HCT116 (cell line): ENCODE results near the gene TCF19. TPM values are rescaled to one million over a fixed set of nuclear protein-coding genes. Genes with fewer than 3 reads are reported as not detected.

Experiments used
- ATAC-seq: fragments of 200-7000 bp; cut with Tn5 transposase; 2 replicates; pipeline ENCODE4 v1.9.1; 2020; ENCODE audit warnings: mild to moderate bottlenecking, moderate library complexity
- BruUV-seq: library from RNA; stranded (reverse); fragments of 400-500 nt; replicated peaks from 2 replicates; lab custom pipeline; 2021; lab: Mats Ljungman, UMichigan
- CTCF ChIA-PET: fragments of 300-600 bp; sonication (Branson Sonifier 250); formaldehyde crosslinking; loops from one replicate; lab custom pipeline; 2021; ENCODE audit warnings: antibody characterized with exemption; lab: Charles Lee
- POLR2A ChIA-PET: fragments of 300-600, 350-600 bp; sonication (Branson Sonifier 250); formaldehyde crosslinking; loops from one replicate; lab custom pipeline; 2021; ENCODE audit warnings: antibody characterized with exemption; lab: Charles Lee
- RAD21 ChIA-PET, 2 experiments: fragments of 300-600 bp; sonication (Branson Sonifier 250); formaldehyde crosslinking; loops; one replicate each; lab custom pipeline; 2023; ENCODE audit warnings: low total read pairs in 2 of 2; ENCODE audit not compliant: uncharacterized antibody in 2 of 2, unreplicated experiment in 2 of 2, low non-redundant PET in 1 of 2; lab: Charles Lee
- DNase-seq: peaks from one replicate; pipeline ENCODE4 v3.0.0-alpha.2; 2010; ENCODE audit warnings: low read depth, low spot score
- H2AFZ ChIP-seq: fragments of 200-600 bp; shearing (Covaris generic), sonication (generic); 2 replicates; pipeline ENCODE4 v1.6.1; 2017; ENCODE audit warnings: low read depth, mixed run types, mixed read lengths, antibody characterized with exemption, low read length; ENCODE audit not compliant: poor library complexity, severe bottlenecking
- H3K27ac ChIP-seq: 2 replicates; pipeline ENCODE4 v1.5.1; 2012; ENCODE audit warnings: low read depth, low read length
- H3K27me3 ChIP-seq: fragments of 200-600 bp; sonication (generic); 2 replicates; pipeline ENCODE4 v1.6.1; 2016; ENCODE audit warnings: mixed run types, low read length, mixed read lengths; ENCODE audit not compliant: insufficient read depth
- H3K36me3 ChIP-seq, 2 experiments: fragments of 200-500 bp in 1 of 2; fragments of 200-600 bp in 1 of 2; sonication (Bioruptor generic) in 1 of 2; sonication (generic) in 1 of 2; 2 replicates each; pipeline versions ENCODE4 v1.5.1 to v1.6.1; 2014 to 2016; ENCODE audit warnings: low read length in 2 of 2, inconsistent platforms in 1 of 2, mixed read lengths in 1 of 2, mixed run types in 1 of 2; ENCODE audit not compliant: insufficient read depth in 2 of 2, control insufficient read depth in 1 of 2
- H3K4me1 ChIP-seq, 2 experiments: fragments of 200-600 bp in 1 of 2; sonication (generic) in 1 of 2; 2 replicates each; pipeline versions ENCODE4 v1.5.1 to v1.6.1; 2012 to 2017; ENCODE audit warnings: low read length in 2 of 2, inconsistent platforms in 1 of 2, mild to moderate bottlenecking in 1 of 2, mixed read lengths in 1 of 2, mixed run types in 1 of 2, moderate library complexity in 1 of 2; ENCODE audit not compliant: insufficient read depth in 2 of 2, control insufficient read depth in 1 of 2
- H3K4me2 ChIP-seq: fragments of 200-600 bp; sonication (generic); 2 replicates; pipeline ENCODE4 v1.6.1; 2017; ENCODE audit warnings: mixed run types, low read length, mixed read lengths
- H3K4me3 ChIP-seq, 2 experiments: fragments of 200-600 bp in 1 of 2; sonication (generic) in 1 of 2; replicated peaks in 1 of 2; 2 replicates each; pipeline ENCODE4 v1.5.1; 2011 to 2016; ENCODE audit warnings: low read length in 2 of 2, control low read depth in 1 of 2, low read depth in 1 of 2, mild to moderate bottlenecking in 1 of 2, mixed read lengths in 1 of 2, mixed run types in 1 of 2
- H3K79me2 ChIP-seq: fragments of 200-600 bp; sonication (generic); 2 replicates; pipeline ENCODE4 v1.6.1; 2017; ENCODE audit warnings: mild to moderate bottlenecking, mixed run types, low read length, moderate library complexity, mixed read lengths; ENCODE audit not compliant: insufficient read depth
- H3K9ac ChIP-seq: fragments of 200-600 bp; sonication (generic); 2 replicates; pipeline ENCODE4 v1.6.1; 2016; ENCODE audit warnings: low read length, mixed read lengths
- H3K9me2 ChIP-seq: fragments of 200-600 bp; sonication (generic), shearing (Covaris generic); 2 replicates; pipeline ENCODE4 v1.6.1; 2017; ENCODE audit warnings: mixed run types, mild to moderate bottlenecking, moderate library complexity; ENCODE audit not compliant: insufficient read depth
- H3K9me3 ChIP-seq, 2 experiments: fragments of 200-500 bp in 1 of 2; fragments of 200-600 bp in 1 of 2; sonication (Bioruptor generic) in 1 of 2; sonication (generic) in 1 of 2; 2 replicates each; pipeline ENCODE4 v1.6.1; 2014 to 2017; ENCODE audit warnings: low read length in 2 of 2, mixed read lengths in 2 of 2, inconsistent platforms in 1 of 2, low read depth in 1 of 2, mild to moderate bottlenecking in 1 of 2, mixed run types in 1 of 2, moderate library complexity in 1 of 2; ENCODE audit not compliant: control insufficient read depth in 1 of 2, insufficient read depth in 1 of 2
- H4K20me1 ChIP-seq: fragments of 200-600 bp; sonication (generic), shearing (Covaris generic); 2 replicates; pipeline ENCODE4 v1.6.1; 2017; ENCODE audit warnings: mixed run types, mild to moderate bottlenecking, moderate library complexity; ENCODE audit not compliant: insufficient read depth
- EZH2 ChIP-seq: fragments of 200-600 bp; sonication (generic); IDR thresholded peaks from 2 replicates; pipeline ENCODE4 v1.6.1; 2017; ENCODE audit warnings: antibody characterized with exemption, mixed run types
- ZFX ChIP-seq: fragments of 450-650 bp; IDR thresholded peaks from 2 replicates; pipeline ENCODE4 v1.6.1; 2017
- intact Hi-C: fragments of 100-400 bp; cut with micrococcal nuclease; formaldehyde crosslinking; loops from 2 replicates; pipeline ENCODE4 v1.10.0; 2022
- total RNA-seq: library from RNA; stranded (reverse); gene quantifications from one replicate; pipeline ENCODE4 v1.2.1, GENCODE V29; 2021; ENCODE audit not compliant: unreplicated experiment
- TF ChIP-seq, protein P1 (sequence below), 3 experiments: fragments of 200-600 bp in 1 of 3; sonication (generic) in 1 of 3; IDR thresholded peaks in 2 of 3; conservative IDR thresholded peaks in 1 of 3; 2 replicates each; pipeline ENCODE4 v1.5.1; 2012 to 2017; ENCODE audit warnings: low read depth in 2 of 3, low read length in 2 of 3, antibody characterized with exemption in 1 of 3, borderline replicate concordance in 1 of 3, control low read depth in 1 of 3, mild to moderate bottlenecking in 1 of 3, mixed read lengths in 1 of 3, mixed run types in 1 of 3, moderate library complexity in 1 of 3; ENCODE audit not compliant: insufficient read depth in 1 of 3
- TF ChIP-seq, protein P2 (sequence below): IDR thresholded peaks from 2 replicates; pipeline ENCODE4 v1.6.1; 2011; ENCODE audit warnings: mild to moderate bottlenecking, low read length, moderate library complexity; ENCODE audit not compliant: insufficient replicate concordance; ENCODE audit errors: extremely low read depth

Gene TCF19
- total RNA-seq, 1 experiment from 2014 or later = 15.4 TPM

DNA sequence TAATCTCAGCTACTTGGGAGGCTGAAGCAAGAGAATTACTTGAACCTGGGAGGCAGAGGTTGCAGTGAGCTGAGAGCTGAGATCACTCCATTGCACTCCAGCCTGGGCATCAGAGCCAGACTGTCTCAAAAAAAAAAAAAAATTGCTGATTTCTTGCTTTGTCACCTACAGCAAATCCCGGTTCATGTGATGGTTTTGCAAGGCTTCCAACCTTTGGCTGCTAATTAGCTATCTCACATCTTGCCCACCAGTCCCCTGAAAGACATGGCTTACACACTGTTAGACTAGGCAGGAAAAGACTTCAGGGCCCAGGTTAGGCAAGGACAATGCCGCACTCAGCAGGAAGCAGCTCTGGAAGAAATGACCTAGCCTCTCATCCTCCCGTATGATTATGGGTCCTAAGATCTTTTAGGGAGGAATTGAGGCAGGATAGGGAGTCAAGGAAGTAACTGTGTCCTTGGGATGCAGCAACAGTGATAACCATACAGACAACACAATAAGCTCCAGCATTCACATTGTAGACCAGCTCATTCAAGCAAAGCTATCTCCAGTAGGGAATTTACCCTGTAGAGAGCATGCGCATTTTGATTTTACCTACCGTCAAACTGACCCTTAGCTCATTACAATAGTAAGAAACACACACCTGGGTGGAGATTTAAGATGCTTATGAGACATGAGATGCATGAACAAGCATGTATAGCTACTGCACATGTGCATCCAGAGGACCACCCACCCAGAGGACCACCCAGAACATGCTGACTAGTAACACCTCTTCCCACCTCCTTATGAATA lies 52.5 kb downstream of the TCF19 start:
- TF ChIP-seq EZH2 (no peak), ZFX (no peak)
- TF ChIP-seq, protein P1, sequence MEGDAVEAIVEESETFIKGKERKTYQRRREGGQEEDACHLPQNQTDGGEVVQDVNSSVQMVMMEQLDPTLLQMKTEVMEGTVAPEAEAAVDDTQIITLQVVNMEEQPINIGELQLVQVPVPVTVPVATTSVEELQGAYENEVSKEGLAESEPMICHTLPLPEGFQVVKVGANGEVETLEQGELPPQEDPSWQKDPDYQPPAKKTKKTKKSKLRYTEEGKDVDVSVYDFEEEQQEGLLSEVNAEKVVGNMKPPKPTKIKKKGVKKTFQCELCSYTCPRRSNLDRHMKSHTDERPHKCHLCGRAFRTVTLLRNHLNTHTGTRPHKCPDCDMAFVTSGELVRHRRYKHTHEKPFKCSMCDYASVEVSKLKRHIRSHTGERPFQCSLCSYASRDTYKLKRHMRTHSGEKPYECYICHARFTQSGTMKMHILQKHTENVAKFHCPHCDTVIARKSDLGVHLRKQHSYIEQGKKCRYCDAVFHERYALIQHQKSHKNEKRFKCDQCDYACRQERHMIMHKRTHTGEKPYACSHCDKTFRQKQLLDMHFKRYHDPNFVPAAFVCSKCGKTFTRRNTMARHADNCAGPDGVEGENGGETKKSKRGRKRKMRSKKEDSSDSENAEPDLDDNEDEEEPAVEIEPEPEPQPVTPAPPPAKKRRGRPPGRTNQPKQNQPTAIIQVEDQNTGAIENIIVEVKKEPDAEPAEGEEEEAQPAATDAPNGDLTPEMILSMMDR (IDR thresholded peaks at IDR 0.05 in 2 of 3, conservative IDR thresholded peaks at IDR 0.05 in 1 of 3; ENCODE audit: borderline replicate concordance in 1 of 3, insufficient read depth in 1 of 3, low read depth in 2 of 3, low read length in 2 of 3) = no peak
- TF ChIP-seq, protein P2, sequence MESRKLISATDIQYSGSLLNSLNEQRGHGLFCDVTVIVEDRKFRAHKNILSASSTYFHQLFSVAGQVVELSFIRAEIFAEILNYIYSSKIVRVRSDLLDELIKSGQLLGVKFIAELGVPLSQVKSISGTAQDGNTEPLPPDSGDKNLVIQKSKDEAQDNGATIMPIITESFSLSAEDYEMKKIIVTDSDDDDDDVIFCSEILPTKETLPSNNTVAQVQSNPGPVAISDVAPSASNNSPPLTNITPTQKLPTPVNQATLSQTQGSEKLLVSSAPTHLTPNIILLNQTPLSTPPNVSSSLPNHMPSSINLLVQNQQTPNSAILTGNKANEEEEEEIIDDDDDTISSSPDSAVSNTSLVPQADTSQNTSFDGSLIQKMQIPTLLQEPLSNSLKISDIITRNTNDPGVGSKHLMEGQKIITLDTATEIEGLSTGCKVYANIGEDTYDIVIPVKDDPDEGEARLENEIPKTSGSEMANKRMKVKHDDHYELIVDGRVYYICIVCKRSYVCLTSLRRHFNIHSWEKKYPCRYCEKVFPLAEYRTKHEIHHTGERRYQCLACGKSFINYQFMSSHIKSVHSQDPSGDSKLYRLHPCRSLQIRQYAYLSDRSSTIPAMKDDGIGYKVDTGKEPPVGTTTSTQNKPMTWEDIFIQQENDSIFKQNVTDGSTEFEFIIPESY = no peak
- Histone ChIP-seq H3K9ac (no peak overlapping the region), H3K4me3 (no peak overlapping the region), H3K4me1 (no peaks in the 10 kb centered on the region), H3K9me2 (no peaks in the 10 kb centered on the region), H3K9me3 (no peaks in the 10 kb centered on the region), H3K4me2 (no peak overlapping the region), H3K27me3 (no peaks in the 10 kb centered on the region), H2AFZ (no peak overlapping the region), H3K79me2 (no peaks in the 10 kb centered on the region), H4K20me1 (no peaks in the 10 kb centered on the region), H3K36me3 (no peaks in the 10 kb centered on the region), H3K27ac (no peak overlapping the region)
- ChIA-PET POLR2A (no interaction called here), RAD21 (no interaction called here), CTCF (interaction anchor here (0.6 to 1.3 kb wide), 3 partner anchors 8 to 156 kb away, joined by 3 to 4 read pairs (median 4); no protein-coding TSS in a partner anchor)
- ATAC-seq = no peak
- no TSS peak for BruUV-seq
- DNase-seq = no peak
- intact Hi-C loops = no loop called here

Other genes starting within 250 kb of the TCF19 start
- 39.8 TPM for gene VARS2, start 244.4 kb upstream of the TCF19 start, total RNA-seq
- not detected for gene SFTA2, start 226.4 kb upstream of the TCF19 start, total RNA-seq
- 0.15 TPM for gene MUCL3, start 217.6 kb upstream of the TCF19 start, total RNA-seq
- gene MUC21, start 174.9 kb upstream of the TCF19 start, total RNA-seq = not detected
- not detected for gene MUC22, start 148.1 kb upstream of the TCF19 start, total RNA-seq
- gene C6orf15, start 46.0 kb upstream of the TCF19 start, total RNA-seq = not detected
- gene PSORS1C1, start 43.8 kb upstream of the TCF19 start, total RNA-seq = 9.8 TPM
- 0.12 TPM for gene CDSN, start 38.1 kb upstream of the TCF19 start, total RNA-seq
- gene PSORS1C2, start 19.5 kb upstream of the TCF19 start, total RNA-seq = not detected
- gene CCHCR1, start 787 bp upstream of the TCF19 start, total RNA-seq = 40.7 TPM
- 1.9 TPM for gene POU5F1, start 12.1 kb downstream of the TCF19 start, total RNA-seq
- 333 TPM for gene HLA-C, start 113.5 kb downstream of the TCF19 start, total RNA-seq
- 381 TPM for gene HLA-B, start 198.6 kb downstream of the TCF19 start, total RNA-seq
- 24.1 TPM for gene MICA, start 245.0 kb downstream of the TCF19 start, total RNA-seq